OCI-LY7 (cell line): ENCODE data around the gene TLR9. TPM values are rescaled to one million over a fixed set of nuclear protein-coding genes. Genes with fewer than 3 reads are reported as not detected.

ENCODE experiments used
- BruUV-seq: library from RNA; stranded (reverse); fragments of 400-500 nt; replicated peaks from 2 replicates; lab custom pipeline; 2021; lab: Mats Ljungman, UMichigan
- CTCF ChIA-PET: fragments of 300-600 bp; sonication (Branson Sonifier 250); formaldehyde crosslinking; loops from one replicate; lab custom pipeline; 2022; ENCODE audit warnings: antibody characterized with exemption; ENCODE audit not compliant: unreplicated experiment; lab: Charles Lee
- POLR2A ChIA-PET: fragments of 300-600 bp; sonication (Branson Sonifier 250); formaldehyde crosslinking; loops from one replicate; lab custom pipeline; 2022; ENCODE audit warnings: antibody characterized with exemption; lab: Charles Lee
- DNase-seq: peaks from one replicate; pipeline ENCODE4 v3.0.0-alpha.2; 2015; ENCODE audit warnings: low spot score
- H2AFZ ChIP-seq: fragments of 200-600 bp; sonication (generic), shearing (Covaris generic); 2 replicates; pipeline ENCODE4 v1.6.1; 2014; ENCODE audit warnings: mild to moderate bottlenecking, antibody characterized with exemption, low read length, moderate library complexity
- H3K27ac ChIP-seq: fragments of 200-600 bp; sonication (generic); 2 replicates; pipeline ENCODE4 v1.5.1; 2014; ENCODE audit warnings: mixed run types, low read depth, mild to moderate bottlenecking, moderate library complexity, low read length, inconsistent platforms; ENCODE audit not compliant: poor library complexity, severe bottlenecking
- H3K36me3 ChIP-seq: fragments of 200-600 bp; sonication (generic); 2 replicates; pipeline ENCODE4 v1.6.1; 2014; ENCODE audit warnings: mild to moderate bottlenecking, antibody characterized with exemption, low read length, moderate library complexity, mixed read lengths; ENCODE audit not compliant: insufficient read depth
- H3K4me1 ChIP-seq: fragments of 200-600 bp; sonication (generic); 2 replicates; pipeline ENCODE4 v1.5.1; 2014; ENCODE audit warnings: mild to moderate bottlenecking, low read length; ENCODE audit not compliant: insufficient read depth, poor library complexity, severe bottlenecking
- H3K4me2 ChIP-seq: fragments of 200-600 bp; sonication (generic); 2 replicates; pipeline ENCODE4 v1.6.1; 2014; ENCODE audit warnings: mild to moderate bottlenecking, low read length
- H3K4me3 ChIP-seq: fragments of 200-600 bp; sonication (generic); 2 replicates; pipeline ENCODE4 v1.5.1; 2014; ENCODE audit warnings: mild to moderate bottlenecking, low read depth, low read length; ENCODE audit not compliant: poor library complexity, severe bottlenecking
- H3K79me2 ChIP-seq: fragments of 200-600 bp; sonication (generic); 2 replicates; pipeline ENCODE4 v1.6.1; 2016; ENCODE audit warnings: low read depth, mild to moderate bottlenecking, low read length, moderate library complexity, mixed read lengths; ENCODE audit not compliant: insufficient read depth
- H3K9me2 ChIP-seq: fragments of 200-600 bp; sonication (generic); 2 replicates; pipeline ENCODE4 v1.6.1; 2016; ENCODE audit warnings: mild to moderate bottlenecking, low read length, mixed read lengths; ENCODE audit not compliant: insufficient read depth
- H3K9me3 ChIP-seq: fragments of 200-600 bp; sonication (generic); 2 replicates; pipeline ENCODE4 v1.6.1; 2014; ENCODE audit warnings: mild to moderate bottlenecking, mixed run types, low read length, mixed read lengths
- H4K20me1 ChIP-seq: fragments of 200-600 bp; sonication (generic); 2 replicates; pipeline ENCODE4 v1.6.1; 2014; ENCODE audit warnings: mild to moderate bottlenecking, antibody characterized with exemption, low read length, moderate library complexity, mixed read lengths; ENCODE audit not compliant: insufficient read depth
- EZH2phosphoT487 ChIP-seq: fragments of 200-600 bp; sonication (generic); IDR thresholded peaks from 2 replicates; pipeline ENCODE4 v1.6.1; 2018; ENCODE audit warnings: low read depth, borderline replicate concordance, mild to moderate bottlenecking, mixed run types, antibody characterized with exemption, low read length, moderate library complexity, mixed read lengths
- intact Hi-C: fragments of 100-400 bp; cut with micrococcal nuclease; formaldehyde crosslinking; loops from one replicate; pipeline ENCODE4 v1.10.0; 2022; ENCODE audit not compliant: unreplicated experiment
- total RNA-seq, 2 experiments: library from RNA; depleted of rRNA in 1 of 2; stranded (reverse); fragments of >200 nt in 1 of 2; shearing (Covaris generic) in 1 of 2; gene quantifications; 2 replicates each; pipeline ENCODE4 v1.2.3, GENCODE V29; 2014 to 2022
- TF ChIP-seq, protein P1 (sequence below): fragments of 200-600 bp; sonication (generic); conservative IDR thresholded peaks from 2 replicates; pipeline ENCODE4 v1.5.1; 2014; ENCODE audit warnings: mild to moderate bottlenecking, antibody characterized with exemption, low read length, moderate library complexity, mixed read lengths

The TLR9 gene
- total RNA-seq, 2 experiments from 2014 or later = 1.7 to 9.0 TPM

DNA sequence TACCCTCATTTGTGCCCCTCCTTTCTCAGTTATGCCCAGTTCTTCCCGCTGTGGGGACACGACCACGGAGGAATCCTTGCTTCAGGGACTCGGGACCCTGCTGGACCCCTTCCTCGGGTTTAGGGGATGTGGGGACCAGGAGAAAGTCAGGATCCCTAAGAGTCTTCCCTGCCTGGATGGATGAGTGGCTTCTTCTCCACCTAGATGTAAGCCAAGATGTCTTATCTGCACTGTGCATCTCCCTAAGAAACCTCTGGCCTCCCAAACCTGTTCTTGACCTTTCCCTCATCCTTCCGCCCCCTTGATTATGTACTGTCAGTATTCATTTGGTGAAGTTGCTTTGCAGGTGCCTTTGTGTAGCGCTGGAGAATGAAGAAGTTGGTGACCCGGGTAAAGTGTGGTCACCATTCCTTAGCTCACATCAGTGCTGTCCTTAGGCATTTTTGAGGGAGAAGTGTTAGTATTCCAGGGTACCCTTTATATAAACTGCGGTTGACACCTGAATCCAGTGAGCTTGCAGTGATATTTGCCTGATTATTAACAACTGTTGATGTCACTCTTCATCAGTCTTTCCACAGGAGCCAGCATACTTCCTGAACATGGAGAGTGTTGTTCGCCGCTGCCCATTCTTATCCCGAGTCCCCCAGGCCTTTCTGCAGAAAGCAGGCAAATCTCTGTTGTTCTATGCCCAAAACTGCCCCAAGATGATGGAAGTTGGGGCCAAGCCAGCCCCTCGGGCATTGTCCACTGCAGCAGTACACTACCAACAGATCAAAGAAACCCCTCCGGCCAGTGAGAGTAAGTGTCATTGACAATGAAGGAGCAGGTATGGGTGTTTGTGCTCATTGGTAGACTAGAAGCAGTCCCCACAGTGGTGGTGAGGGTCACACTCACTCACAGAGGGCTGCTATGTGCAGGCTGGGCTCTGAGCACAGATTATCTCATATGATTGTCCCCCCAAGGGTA, 26.5 kb downstream of the TLR9 start:
- Histone ChIP-seq H3K9me2 (no peaks in the 10 kb centered on the region), H3K27ac (no peak overlapping the region), H3K4me3 (peak overlapping the region; percentile 84), H2AFZ (peak overlapping the region; percentile 80; the same call in 1 of the 2 replicates), H4K20me1 (no peaks in the 10 kb centered on the region), H3K4me1 (peaks cover 31% of the 10 kb centered on the region), H3K9me3 (no peaks in the 10 kb centered on the region), H3K36me3 (peaks cover 45% of the 10 kb centered on the region), H3K4me2 (peak overlapping the region; percentile 99), H3K79me2 (peaks cover 15% of the 10 kb centered on the region; the same call in 1 of the 2 replicates)
- DNase-seq = peak; percentile 20
- BruUV-seq = TSS peak; percentile 63
- no peak for TF ChIP-seq EZH2phosphoT487
- TF ChIP-seq, protein P1, sequence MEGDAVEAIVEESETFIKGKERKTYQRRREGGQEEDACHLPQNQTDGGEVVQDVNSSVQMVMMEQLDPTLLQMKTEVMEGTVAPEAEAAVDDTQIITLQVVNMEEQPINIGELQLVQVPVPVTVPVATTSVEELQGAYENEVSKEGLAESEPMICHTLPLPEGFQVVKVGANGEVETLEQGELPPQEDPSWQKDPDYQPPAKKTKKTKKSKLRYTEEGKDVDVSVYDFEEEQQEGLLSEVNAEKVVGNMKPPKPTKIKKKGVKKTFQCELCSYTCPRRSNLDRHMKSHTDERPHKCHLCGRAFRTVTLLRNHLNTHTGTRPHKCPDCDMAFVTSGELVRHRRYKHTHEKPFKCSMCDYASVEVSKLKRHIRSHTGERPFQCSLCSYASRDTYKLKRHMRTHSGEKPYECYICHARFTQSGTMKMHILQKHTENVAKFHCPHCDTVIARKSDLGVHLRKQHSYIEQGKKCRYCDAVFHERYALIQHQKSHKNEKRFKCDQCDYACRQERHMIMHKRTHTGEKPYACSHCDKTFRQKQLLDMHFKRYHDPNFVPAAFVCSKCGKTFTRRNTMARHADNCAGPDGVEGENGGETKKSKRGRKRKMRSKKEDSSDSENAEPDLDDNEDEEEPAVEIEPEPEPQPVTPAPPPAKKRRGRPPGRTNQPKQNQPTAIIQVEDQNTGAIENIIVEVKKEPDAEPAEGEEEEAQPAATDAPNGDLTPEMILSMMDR = no peak
- intact Hi-C loops = loop anchor here (1.0 kb wide), 1 partner anchor 45 kb away; the partner anchor contains the start of gene POC1A
- ChIA-PET CTCF (no interaction called here), POLR2A (no interaction called here)

DNA sequence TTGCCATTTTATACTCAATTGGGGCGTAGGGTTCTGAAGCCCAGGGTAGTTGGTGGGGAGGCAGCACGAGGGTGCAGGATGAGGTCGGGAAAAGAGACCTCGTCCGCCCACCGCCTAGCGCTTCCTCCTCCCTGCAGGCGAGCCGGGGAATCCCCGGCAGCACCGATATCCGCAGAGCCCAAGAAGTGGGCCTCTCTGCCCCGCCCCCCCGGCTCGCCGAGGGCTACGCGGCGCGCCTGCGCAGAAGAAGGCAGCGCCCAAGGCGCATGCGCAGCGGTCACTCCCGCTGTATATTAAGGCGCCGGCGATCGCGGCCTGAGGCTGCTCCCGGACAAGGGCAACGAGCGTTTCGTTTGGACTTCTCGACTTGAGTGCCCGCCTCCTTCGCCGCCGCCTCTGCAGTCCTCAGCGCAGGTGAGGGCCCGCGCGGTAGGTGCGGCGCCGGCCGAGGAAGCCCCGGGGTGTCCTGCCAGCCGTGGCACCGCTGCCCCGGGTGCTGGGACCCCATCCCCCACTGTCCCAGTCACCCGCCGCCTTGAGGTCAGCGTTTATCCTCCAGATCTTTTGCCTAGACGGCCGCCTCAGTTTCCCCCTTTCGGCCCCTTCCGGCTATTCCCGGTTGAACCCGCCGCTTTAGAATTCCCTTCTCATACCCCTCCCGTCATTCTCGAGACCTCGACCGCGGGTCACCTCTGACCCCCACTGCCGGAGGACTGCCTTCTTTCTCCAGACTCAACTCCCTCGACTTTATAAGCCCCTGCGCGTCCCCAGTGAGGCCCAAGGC, 27.4 kb downstream of the TLR9 start, which contains the start of gene ALAS1:
Gene ALAS1, plus strand, starts transcription at position 319 of the 784 bp plus-strand sequence. CDS start 1,082 bp downstream, outside the sequence.
- Histone ChIP-seq H3K4me2 (peak within 1 kb of the TSS; percentile 99), H3K4me3 (peak within 1 kb of the TSS; percentile 84), H3K9me3 (no peaks in the 10 kb centered on the region), H4K20me1 (no peaks in the 10 kb centered on the region), H3K4me1 (peaks cover 31% of the 10 kb centered on the region), H2AFZ (peak within 1 kb of the TSS; percentile 80), H3K79me2 (peaks cover 15% of the 10 kb centered on the region; the same call in 1 of the 2 replicates), H3K27ac (peak within 1 kb of the TSS; percentile 46), H3K9me2 (no peaks in the 10 kb centered on the region), H3K36me3 (peaks cover 36% of the 10 kb centered on the region)
- CTCF ChIA-PET = interaction anchor here (0.6 kb wide), 1 partner anchor 154 kb away, joined by 3 read pairs; no protein-coding TSS in a partner anchor
- TF ChIP-seq EZH2phosphoT487 = no peak
- TF ChIP-seq, protein P1 = no peak
- peak; percentile 95 for DNase-seq
- no TSS peak for BruUV-seq
- POLR2A ChIA-PET = interaction anchor here (1.1 to 1.3 kb wide), 2 partner anchors 10 to 30 kb away, joined by 3 to 4 read pairs; no protein-coding TSS in a partner anchor
- intact Hi-C loops = loop anchor here (1.0 kb wide), 1 partner anchor 44 kb away; the partner anchor contains the start of gene POC1A
